ENCODE results near the gene SLC40A1. TPM values are rescaled to one million over a fixed set of nuclear protein-coding genes. Genes with fewer than 3 reads are reported as not detected.

SLC40A1 gene
- total and polyA plus RNA-seq, 8 donors: 21.3 to 147 (median 73.8) TPM

- DNase-seq: no peak
- intact Hi-C loops (cut with DNase I; ENCODE audit: low total_unique reads): no loop called here
- no peak overlapping the region for H3K27ac ChIP-seq
Measured at GRCh38 chr2:189555232-189555631, 25.4 kb downstream of the SLC40A1 start.

GRCh38 chr2:189553504-189554088 is 27.0 kb downstream of the SLC40A1 start:
- Histone ChIP-seq H3K9me3 (no peaks in the 10 kb centered on the region), H3K4me3 (no peak overlapping the region), H3K36me3 (no peaks in the 10 kb centered on the region), H3K4me1 (peaks cover 16 to 92% (median 43%) of the 10 kb centered on the region in 4 donors), H3K27ac (no peak overlapping the region), H3K27me3 (no peaks in the 10 kb centered on the region)
- no peak for DNase-seq
- intact Hi-C loops (cut with DNase I; ENCODE audit: low total_unique reads): no loop called here
- 54 to 69% (median 66%) methylated on average over 1 of the region's 1 CpG for WGBS, 5 donors
- TF ChIP-seq CTCF (IDR thresholded peaks at IDR 0.05) (no peak), EP300 (IDR thresholded peaks at IDR 0.05) (no peak), POLR2AphosphoS5 (IDR thresholded peaks at IDR 0.05) (no peak), POLR2A (IDR thresholded peaks at IDR 0.05) (no peak)

More at GRCh38 chr2:189555232-189555631, 25.4 kb downstream of the SLC40A1 start:
- Histone ChIP-seq H3K4me3 (no peak overlapping the region), H3K27me3 (no peaks in the 10 kb centered on the region), H3K36me3 (no peaks in the 10 kb centered on the region), H3K9me3 (no peaks in the 10 kb centered on the region), H3K4me1 (peaks cover 17 to 93% (median 47%) of the 10 kb centered on the region in 4 donors)
- 55 to 70% (median 59%) methylated on average over 2 of the region's 2 CpGs for WGBS, 5 donors
- TF ChIP-seq CTCF (IDR thresholded peaks at IDR 0.05) (no peak), POLR2AphosphoS5 (IDR thresholded peaks at IDR 0.05) (no peak), EP300 (IDR thresholded peaks at IDR 0.05) (no peak), POLR2A (IDR thresholded peaks at IDR 0.05) (no peak)

GRCh38 chr2:189552991-189553404 is 27.6 kb downstream of the SLC40A1 start:
- intact Hi-C loops (cut with DNase I; ENCODE audit: low total_unique reads): no loop called here
- 10 to 25% (median 15%) methylated on average over 2 of the region's 2 CpGs for WGBS, 5 donors
- Histone ChIP-seq H3K36me3 (no peaks in the 10 kb centered on the region), H3K4me3 (no peak overlapping the region), H3K9me3 (no peaks in the 10 kb centered on the region), H3K4me1 (peaks cover 16 to 88% (median 40%) of the 10 kb centered on the region in 4 donors), H3K27me3 (no peaks in the 10 kb centered on the region), H3K27ac (peak overlapping the region in 3 of 5 donors; percentile 41 to 69 (median 60))
- TF ChIP-seq EP300 (IDR thresholded peaks at IDR 0.05) (no peak), CTCF (IDR thresholded peaks at IDR 0.05) (no peak), POLR2A (IDR thresholded peaks at IDR 0.05) (no peak)
- DNase-seq: no peak

- Histone ChIP-seq H3K27ac (peak overlapping the region in 3 of 5 donors; percentile 41 to 69 (median 60)), H3K36me3 (no peaks in the 10 kb centered on the region), H3K4me3 (no peak overlapping the region), H3K4me1 (peaks cover 16 to 82% (median 39%) of the 10 kb centered on the region in 4 donors), H3K9me3 (no peaks in the 10 kb centered on the region), H3K27me3 (no peaks in the 10 kb centered on the region)
- intact Hi-C loops (cut with DNase I; ENCODE audit: low total_unique reads): no loop called here
- WGBS, 5 donors: 23 to 41% (median 36%) methylated on average over 6 of the region's 6 CpGs
- peak in 1 of 2 donors; percentile 48 for DNase-seq
- no peak for TF ChIP-seq POLR2A (IDR thresholded peaks at IDR 0.05)
- no peak for TF ChIP-seq POLR2AphosphoS5 (IDR thresholded peaks at IDR 0.05)
- no peak for TF ChIP-seq CTCF (IDR thresholded peaks at IDR 0.05)
- no peak for TF ChIP-seq EP300 (IDR thresholded peaks at IDR 0.05)
Measured at GRCh38 chr2:189552334-189552990, 28.1 kb downstream of the SLC40A1 start.
